GM18870 (cell line): ENCODE results near the gene GTPBP2.

Experiments
- ATAC-seq: cut with Tn5 transposase; IDR thresholded peaks from one replicate; pipeline ENCODE4 v1.9.1; 2021; ENCODE audit warnings: moderate library complexity; ENCODE audit not compliant: unreplicated experiment

GTPBP2 gene, protein sequence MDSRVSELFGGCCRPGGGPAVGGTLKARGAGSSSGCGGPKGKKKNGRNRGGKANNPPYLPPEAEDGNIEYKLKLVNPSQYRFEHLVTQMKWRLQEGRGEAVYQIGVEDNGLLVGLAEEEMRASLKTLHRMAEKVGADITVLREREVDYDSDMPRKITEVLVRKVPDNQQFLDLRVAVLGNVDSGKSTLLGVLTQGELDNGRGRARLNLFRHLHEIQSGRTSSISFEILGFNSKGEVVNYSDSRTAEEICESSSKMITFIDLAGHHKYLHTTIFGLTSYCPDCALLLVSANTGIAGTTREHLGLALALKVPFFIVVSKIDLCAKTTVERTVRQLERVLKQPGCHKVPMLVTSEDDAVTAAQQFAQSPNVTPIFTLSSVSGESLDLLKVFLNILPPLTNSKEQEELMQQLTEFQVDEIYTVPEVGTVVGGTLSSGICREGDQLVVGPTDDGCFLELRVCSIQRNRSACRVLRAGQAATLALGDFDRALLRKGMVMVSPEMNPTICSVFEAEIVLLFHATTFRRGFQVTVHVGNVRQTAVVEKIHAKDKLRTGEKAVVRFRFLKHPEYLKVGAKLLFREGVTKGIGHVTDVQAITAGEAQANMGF

DNA sequence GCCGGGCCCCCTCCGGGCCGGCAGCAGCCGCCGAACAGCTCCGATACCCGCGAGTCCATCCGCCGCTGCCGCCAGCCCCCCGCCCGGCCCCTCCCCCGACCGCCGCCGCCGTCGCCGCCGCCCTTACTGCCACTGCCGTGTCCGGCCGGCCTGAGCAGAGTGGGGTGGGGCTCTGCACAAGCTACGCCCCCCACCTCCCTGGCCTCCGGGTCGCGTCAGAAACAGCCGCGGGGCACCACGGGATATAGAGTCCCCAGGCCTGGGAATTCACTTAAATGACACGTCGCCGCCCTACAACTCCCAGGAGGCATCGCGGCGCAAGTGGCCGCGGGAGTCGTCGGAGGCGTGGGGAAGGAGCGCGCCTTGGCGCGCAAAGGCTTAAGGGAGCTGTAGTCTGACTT, at the start of gene GTPBP2:
GTPBP2 (minus strand) TSS at position 161 of the 401 bp plus-strand sequence; CDS start at position 59, 102 bp downstream.
- ATAC-seq: peak; percentile 65

DNA sequence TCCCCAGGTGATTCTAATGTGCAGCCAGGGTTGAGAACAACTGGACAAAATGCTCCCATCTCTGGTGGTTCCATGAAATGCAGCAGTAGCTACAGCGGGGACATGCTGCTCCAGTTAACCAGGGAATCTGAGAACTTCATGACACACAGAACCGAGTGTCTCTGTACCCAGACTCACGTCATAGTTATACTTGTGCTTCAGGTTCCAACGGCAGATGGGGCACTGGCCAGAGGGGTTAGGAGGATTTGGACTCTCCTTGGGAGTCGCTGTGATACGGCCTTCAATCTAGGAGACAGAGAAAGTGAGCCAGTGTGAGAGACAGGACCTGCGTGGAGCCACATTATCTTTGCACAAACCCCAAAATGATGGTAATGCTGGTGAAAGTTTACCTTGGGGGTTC, 49.3 kb upstream of the GTPBP2 start:
- ATAC-seq: no peak

- no peak for ATAC-seq
Measured at GRCh38 chr6:43677759-43678158, 48.7 kb upstream of the GTPBP2 start.

- ATAC-seq: no peak
Measured at GRCh38 chr6:43676962-43677606, 48.0 kb upstream of the GTPBP2 start.

- no peak for ATAC-seq
Measured at GRCh38 chr6:43674921-43675320, 45.9 kb upstream of the GTPBP2 start.

DNA sequence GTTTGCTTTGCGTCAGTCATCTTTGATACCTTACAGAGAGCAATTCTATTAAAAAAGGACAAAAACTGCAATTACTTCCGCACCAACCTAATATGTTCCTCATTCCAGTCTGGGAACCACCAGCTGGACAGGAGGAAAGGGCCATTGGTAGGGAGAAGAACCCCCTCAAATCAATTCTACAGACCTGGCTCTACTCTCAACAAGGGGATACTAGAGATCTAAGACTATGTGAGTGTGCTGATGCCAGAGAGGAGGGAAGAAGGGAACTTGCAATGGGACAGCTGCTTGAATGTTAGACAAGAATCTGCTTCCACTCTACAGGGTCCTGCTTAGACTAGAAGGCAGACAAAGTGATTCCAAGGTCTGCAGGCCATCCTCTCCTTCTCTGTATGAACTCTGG, 45.2 kb upstream of the GTPBP2 start:
- ATAC-seq: no peak

- ATAC-seq: no peak
Measured at GRCh38 chr6:43673444-43674084, 44.5 kb upstream of the GTPBP2 start.

DNA sequence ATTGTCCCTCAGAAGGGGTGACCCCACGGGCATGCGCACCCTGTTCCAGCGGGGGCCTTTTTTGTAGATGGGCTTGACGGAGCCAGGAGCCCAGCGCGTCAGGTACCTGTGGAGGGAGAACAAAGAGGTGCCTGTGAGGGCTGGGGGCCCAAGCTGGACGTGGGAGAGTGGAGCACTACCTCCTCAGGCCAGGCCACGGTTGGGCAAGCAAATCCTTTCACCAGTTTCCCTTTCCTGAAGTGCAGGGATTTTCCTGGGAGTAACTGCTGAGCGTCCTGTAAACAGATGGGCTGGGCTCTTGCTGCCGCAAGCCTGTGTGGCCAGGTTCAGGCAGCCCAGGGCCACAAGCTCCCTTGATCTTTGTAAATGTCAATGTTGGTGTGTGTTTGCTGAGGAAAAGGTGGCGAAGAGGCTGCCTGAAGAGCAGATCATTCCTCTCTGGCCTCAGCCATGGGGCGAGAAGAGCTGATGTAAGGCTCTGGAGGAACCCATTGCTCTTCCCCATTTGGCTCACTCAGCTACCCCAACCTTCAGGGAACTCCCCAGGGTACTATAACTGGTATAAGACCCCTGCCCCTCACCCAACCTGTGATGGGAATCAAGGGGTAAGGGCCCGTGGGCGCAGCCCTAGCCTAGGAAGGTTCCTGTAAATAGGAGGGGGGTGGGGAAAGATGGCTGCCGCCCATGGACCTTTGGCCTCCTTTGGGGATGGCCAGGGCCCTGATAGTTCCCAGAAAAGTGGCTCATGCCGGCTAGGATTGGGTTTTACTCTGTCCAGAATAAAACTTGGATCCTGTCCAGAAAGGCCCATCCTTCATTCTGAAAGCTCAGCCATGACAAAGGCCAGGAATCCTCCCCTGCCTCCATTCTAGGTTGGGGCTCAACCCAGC, 43.0 kb upstream of the GTPBP2 start:
- ATAC-seq: no peak

- no peak for ATAC-seq
Measured at GRCh38 chr6:43671011-43671800, 42.1 kb upstream of the GTPBP2 start.

DNA sequence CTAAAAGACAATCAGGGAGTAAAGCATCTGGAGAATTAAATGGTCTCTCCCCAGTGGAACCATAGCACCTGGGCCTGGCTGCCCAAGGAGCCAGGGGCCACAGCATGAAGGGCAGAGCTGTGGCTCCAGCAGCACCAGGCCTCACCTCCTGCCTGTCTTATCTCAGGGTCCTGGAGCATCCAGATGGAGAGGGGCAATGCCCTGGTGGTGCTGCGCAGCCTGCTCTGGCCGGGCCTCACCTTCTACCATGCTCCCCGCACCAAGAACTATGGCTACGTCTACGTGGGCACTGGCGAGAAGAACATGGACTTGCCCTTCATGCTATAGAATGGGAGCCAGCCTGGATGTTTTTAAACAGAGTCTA, 41.5 kb upstream of the GTPBP2 start:
- ATAC-seq: no peak

GRCh38 chr6:43669922-43670622, 41.0 kb upstream of the GTPBP2 start:
- ATAC-seq: no peak

DNA sequence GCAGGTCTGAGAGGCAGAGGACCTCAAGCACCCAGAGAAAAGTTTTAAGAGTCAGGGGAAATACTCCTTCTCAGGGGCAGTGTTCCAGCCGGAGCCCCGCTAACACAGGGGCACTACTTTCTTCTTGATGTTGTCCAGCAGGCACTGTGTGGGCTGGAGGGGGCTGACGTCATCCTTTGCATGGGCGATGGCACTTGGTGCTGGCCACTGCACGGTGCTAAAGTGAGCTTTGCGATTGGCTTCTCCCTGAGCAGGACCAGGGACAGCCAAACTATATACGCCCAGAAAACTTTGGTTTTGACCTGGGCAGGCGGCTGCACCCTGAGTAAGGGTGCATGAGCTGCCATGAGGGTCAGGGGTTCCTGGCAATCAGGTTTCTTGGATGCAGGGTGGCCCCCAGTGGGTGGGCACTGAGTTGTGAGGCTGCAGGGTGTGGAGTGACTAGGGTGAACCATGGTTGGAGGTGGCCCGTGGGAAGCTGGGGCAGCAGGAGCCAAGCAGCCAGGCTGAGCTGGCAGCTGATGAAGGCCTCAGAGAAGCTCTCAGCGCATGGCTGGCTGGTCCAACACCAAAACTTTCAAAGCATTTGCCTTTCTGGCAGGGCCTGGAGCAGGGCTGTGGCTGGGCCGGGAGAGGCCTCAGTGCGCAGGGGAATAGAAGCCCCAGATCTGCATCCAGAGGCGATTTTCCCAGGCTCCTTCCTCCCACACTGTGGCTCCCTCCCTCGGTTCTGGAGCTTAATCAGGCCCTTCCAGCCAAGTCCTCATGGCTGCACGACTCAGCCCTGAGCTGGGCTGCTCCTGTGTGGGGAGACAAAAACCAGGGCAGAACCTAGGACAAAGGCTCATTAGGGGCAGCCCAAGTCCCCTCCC, 40.2 kb upstream of the GTPBP2 start:
- no peak for ATAC-seq

DNA sequence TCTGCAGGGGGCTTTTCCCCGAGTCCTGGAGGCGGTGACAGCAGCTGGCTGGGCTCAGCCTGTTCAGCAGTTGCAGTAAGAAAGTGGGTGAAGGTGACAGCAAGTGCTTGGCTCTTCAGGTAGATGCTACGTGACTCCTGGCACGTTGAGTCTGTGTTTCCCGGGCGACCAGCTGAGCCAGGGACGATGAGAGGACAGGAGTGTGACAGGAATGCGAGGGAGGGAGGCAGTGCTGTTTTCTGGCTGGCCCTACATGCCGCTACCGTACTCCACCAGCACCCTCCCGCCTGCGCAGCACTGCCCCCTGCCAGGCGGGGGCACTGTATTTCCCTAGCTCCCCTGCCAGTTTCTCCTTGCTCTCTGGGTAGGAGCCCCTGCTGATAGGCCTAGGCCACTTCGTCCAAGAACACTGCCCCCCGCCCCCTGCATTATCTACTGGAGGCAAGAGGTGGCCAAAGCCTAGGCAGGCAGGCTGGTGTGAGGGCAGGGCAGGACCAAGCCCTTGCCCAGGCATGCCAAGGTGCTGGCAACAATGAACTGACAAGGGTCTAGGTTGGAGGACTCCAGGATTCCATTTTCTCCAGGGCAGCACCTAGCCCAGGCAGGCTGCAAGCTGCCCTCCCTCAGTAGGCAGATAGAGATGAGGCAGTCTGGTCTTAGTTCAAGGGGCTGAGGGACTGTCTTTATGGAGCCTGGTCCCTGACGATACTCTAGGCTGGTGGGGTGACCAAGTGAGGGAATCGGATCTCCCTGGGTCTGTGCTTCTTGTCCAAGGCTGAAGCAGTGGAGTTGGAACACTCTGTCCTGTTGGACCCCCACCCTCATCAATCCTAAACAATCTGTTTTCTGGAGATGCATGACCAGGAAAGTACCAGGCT, 39.3 kb upstream of the GTPBP2 start:
- ATAC-seq: no peak

- ATAC-seq: no peak
Measured at GRCh38 chr6:43667245-43668150, 38.4 kb upstream of the GTPBP2 start.

DNA sequence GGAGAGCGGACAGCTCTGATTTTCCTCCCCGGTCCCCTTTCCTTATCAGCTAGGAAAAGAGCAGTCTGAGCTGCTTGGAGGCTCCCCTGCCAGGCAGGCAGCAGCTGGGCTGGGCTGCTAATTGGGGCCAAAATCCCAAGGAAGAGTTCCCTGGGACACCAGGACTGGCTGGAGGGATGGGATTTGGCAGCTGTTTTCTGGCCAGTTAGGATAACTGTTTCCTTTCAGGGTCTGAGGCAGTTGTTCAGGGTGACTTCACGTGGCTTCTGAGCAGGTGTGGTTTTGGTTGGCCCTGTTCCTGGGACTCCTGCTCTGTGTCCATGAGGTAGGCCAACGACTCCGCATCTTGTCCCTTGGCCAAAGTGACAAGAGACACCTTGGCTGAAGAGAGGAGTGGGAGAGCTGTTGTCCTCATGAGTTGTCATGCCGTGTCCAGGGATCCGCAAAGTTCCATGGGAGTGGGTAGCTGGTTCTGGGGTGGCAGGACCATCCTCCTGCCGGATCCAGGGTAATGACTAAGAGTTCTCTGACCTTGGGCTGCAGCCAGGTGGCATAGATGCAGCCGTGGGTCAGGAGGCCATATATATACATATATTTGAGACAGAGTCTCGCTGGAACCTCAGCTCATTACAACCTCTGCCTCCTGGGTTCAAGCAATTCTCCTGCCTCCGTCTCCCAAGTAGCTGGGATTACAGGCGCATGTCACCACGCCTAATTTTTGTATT, 37.3 kb upstream of the GTPBP2 start:
- ATAC-seq: no peak

- ATAC-seq: no peak
Measured at GRCh38 chr6:43665376-43665775, 36.3 kb upstream of the GTPBP2 start.
